Neural cell (in vitro differentiated cells): ENCODE measurements around the gene UGT1A4. TPM values are rescaled to one million over a fixed set of nuclear protein-coding genes. Genes with fewer than 3 reads are reported as not detected.
"Not testable (repeated sequence)": the region's sequence is repeated elsewhere in the genome, so short reads cannot be mapped to it uniquely, and the experiment has no call there.

Experiments used
- H2AFZ ChIP-seq: fragments of 200-600, 300-800 bp; sonication (generic), shearing (Covaris generic); 2 replicates; pipeline ENCODE4 v1.6.0; 2014; ENCODE audit warnings: low read depth, mild to moderate bottlenecking, antibody characterized with exemption, low read length, moderate library complexity
- H3F3A ChIP-seq: fragments of 200-600 bp; shearing (Covaris generic); 2 replicates; pipeline ENCODE4 v1.6.1; 2016; ENCODE audit warnings: mild to moderate bottlenecking, moderate library complexity, mixed read lengths, antibody characterized with exemption, low read length; ENCODE audit not compliant: insufficient read depth, poor library complexity, severe bottlenecking
- H3K27ac ChIP-seq: fragments of 200-600, 300-800 bp; sonication (generic), shearing (Covaris generic); 2 replicates; pipeline ENCODE4 v1.5.1; 2014; ENCODE audit warnings: mild to moderate bottlenecking, low read length, moderate library complexity
- H3K27me3 ChIP-seq: fragments of 300-800, 200-600 bp; sonication (generic), shearing (Covaris generic); 2 replicates; pipeline ENCODE4 v1.6.0; 2014; ENCODE audit warnings: mild to moderate bottlenecking, low read depth, low read length, moderate library complexity; ENCODE audit not compliant: insufficient read depth
- H3K36me3 ChIP-seq: fragments of 300-800, 200-600 bp; sonication (generic), shearing (Covaris generic); 2 replicates; pipeline ENCODE4 v1.5.1; 2014; ENCODE audit warnings: mild to moderate bottlenecking, antibody characterized with exemption, low read length, moderate library complexity; ENCODE audit not compliant: insufficient read depth
- H3K4me2 ChIP-seq: fragments of 300-800, 200-600 bp; sonication (generic), shearing (Covaris generic); 2 replicates; pipeline ENCODE4 v1.6.0; 2014; ENCODE audit warnings: mild to moderate bottlenecking, low read length
- H3K4me3 ChIP-seq: fragments of 300-800, 200-600 bp; sonication (generic), shearing (Covaris generic); 2 replicates; pipeline ENCODE4 v1.5.1; 2014; ENCODE audit warnings: mild to moderate bottlenecking, low read length, moderate library complexity
- H3K79me2 ChIP-seq: fragments of 200-600 bp; shearing (Covaris generic); replicated peaks from 2 replicates; pipeline ENCODE4 v1.6.0; 2014; ENCODE audit warnings: mild to moderate bottlenecking, low read length, moderate library complexity; ENCODE audit not compliant: insufficient read depth
- H3K9ac ChIP-seq: fragments of 300-800, 200-600 bp; sonication (generic), shearing (Covaris generic); 2 replicates; pipeline ENCODE4 v1.6.1; 2016; ENCODE audit warnings: mild to moderate bottlenecking, low read length, mixed read lengths
- H3K9me2 ChIP-seq: fragments of 200-600 bp; shearing (Covaris generic); 2 replicates; pipeline ENCODE4 v1.6.1; 2016; ENCODE audit warnings: mild to moderate bottlenecking, low read length, mixed read lengths; ENCODE audit not compliant: insufficient read depth
- H3K9me3 ChIP-seq: fragments of 200-600, 300-800 bp; sonication (generic), shearing (Covaris generic); 2 replicates; pipeline ENCODE4 v1.6.1; 2016; ENCODE audit warnings: mild to moderate bottlenecking, mixed run types, low read length, moderate library complexity, mixed read lengths
- H4K20me1 ChIP-seq: fragments of 200-600 bp; shearing (Covaris generic); 2 replicates; pipeline ENCODE4 v1.6.1; 2016; ENCODE audit warnings: mild to moderate bottlenecking, mixed run types; ENCODE audit not compliant: insufficient read depth
- CTCF ChIP-seq: fragments of 450-650 bp; IDR thresholded peaks from 2 replicates; pipeline ENCODE4 v1.5.1; 2014; ENCODE audit warnings: antibody characterized with exemption, mild to moderate bottlenecking, moderate library complexity; ENCODE audit not compliant: poor library complexity, severe bottlenecking
- EP300 ChIP-seq: fragments of 450-650 bp; conservative IDR thresholded peaks from 2 replicates; pipeline ENCODE4 v1.6.1; 2014; ENCODE audit warnings: antibody characterized with exemption, mild to moderate bottlenecking, moderate library complexity; ENCODE audit not compliant: poor library complexity, severe bottlenecking
- EZH2 ChIP-seq: fragments of 200-600, 300-800 bp; shearing (Covaris generic), sonication (generic); IDR thresholded peaks from 2 replicates; pipeline ENCODE4 v1.6.1; 2014; ENCODE audit warnings: antibody characterized with exemption, low read length, borderline replicate concordance, mild to moderate bottlenecking; ENCODE audit not compliant: insufficient read depth, poor library complexity, severe bottlenecking
- MXI1 ChIP-seq: fragments of 450-650 bp; conservative IDR thresholded peaks from 2 replicates; pipeline ENCODE4 v1.6.1; 2014; ENCODE audit warnings: antibody characterized with exemption, mild to moderate bottlenecking; ENCODE audit not compliant: poor library complexity, severe bottlenecking
- POLR2AphosphoS5 ChIP-seq: IDR thresholded peaks from 2 replicates; pipeline ENCODE4 v1.6.1; 2012
- RAD21 ChIP-seq: fragments of 450-650 bp; conservative IDR thresholded peaks from 2 replicates; pipeline ENCODE4 v1.6.1; 2014; ENCODE audit warnings: antibody characterized with exemption, mild to moderate bottlenecking, moderate library complexity
- SMC3 ChIP-seq: fragments of 450-650 bp; conservative IDR thresholded peaks from 2 replicates; pipeline ENCODE4 v1.6.1; 2014; ENCODE audit warnings: antibody characterized with exemption, mild to moderate bottlenecking, moderate library complexity; ENCODE audit not compliant: poor library complexity
- TAF1 ChIP-seq: IDR thresholded peaks from 2 replicates; pipeline ENCODE4 v1.6.1; 2012; ENCODE audit warnings: low read depth
- polyA plus RNA-seq: library from polyadenylated mRNA; depleted of rRNA; stranded (reverse); fragments of >200 nt; gene quantifications from 2 replicates; pipeline ENCODE4 v1.2.3, GENCODE V29; 2014
- TF ChIP-seq, protein P1 (sequence below): IDR thresholded peaks from 2 replicates; pipeline ENCODE4 v1.6.1; 2012; ENCODE audit warnings: borderline replicate concordance

Gene UGT1A4
- polyA plus RNA-seq, 1 donor from 2014 or later: not detected

- no peaks in the 10 kb centered on the region for H4K20me1 ChIP-seq
- no peak overlapping the region for H2AFZ ChIP-seq
- H3K9ac ChIP-seq: no peak overlapping the region
- no peaks in the 10 kb centered on the region for H3K9me3 ChIP-seq
- H3K27ac ChIP-seq: no peak overlapping the region
- H3F3A ChIP-seq: no peaks in the 10 kb centered on the region
- TF ChIP-seq POLR2AphosphoS5 (no peak), RAD21 (no peak), EP300 (no peak), SMC3 (no peak), EZH2 (no peak), CTCF (no peak), MXI1 (no peak), TAF1 (no peak)
- TF ChIP-seq, protein P1, sequence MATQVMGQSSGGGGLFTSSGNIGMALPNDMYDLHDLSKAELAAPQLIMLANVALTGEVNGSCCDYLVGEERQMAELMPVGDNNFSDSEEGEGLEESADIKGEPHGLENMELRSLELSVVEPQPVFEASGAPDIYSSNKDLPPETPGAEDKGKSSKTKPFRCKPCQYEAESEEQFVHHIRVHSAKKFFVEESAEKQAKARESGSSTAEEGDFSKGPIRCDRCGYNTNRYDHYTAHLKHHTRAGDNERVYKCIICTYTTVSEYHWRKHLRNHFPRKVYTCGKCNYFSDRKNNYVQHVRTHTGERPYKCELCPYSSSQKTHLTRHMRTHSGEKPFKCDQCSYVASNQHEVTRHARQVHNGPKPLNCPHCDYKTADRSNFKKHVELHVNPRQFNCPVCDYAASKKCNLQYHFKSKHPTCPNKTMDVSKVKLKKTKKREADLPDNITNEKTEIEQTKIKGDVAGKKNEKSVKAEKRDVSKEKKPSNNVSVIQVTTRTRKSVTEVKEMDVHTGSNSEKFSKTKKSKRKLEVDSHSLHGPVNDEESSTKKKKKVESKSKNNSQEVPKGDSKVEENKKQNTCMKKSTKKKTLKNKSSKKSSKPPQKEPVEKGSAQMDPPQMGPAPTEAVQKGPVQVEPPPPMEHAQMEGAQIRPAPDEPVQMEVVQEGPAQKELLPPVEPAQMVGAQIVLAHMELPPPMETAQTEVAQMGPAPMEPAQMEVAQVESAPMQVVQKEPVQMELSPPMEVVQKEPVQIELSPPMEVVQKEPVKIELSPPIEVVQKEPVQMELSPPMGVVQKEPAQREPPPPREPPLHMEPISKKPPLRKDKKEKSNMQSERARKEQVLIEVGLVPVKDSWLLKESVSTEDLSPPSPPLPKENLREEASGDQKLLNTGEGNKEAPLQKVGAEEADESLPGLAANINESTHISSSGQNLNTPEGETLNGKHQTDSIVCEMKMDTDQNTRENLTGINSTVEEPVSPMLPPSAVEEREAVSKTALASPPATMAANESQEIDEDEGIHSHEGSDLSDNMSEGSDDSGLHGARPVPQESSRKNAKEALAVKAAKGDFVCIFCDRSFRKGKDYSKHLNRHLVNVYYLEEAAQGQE: no peak
- no peaks in the 10 kb centered on the region for H3K9me2 ChIP-seq
- no peaks in the 10 kb centered on the region for H3K79me2 ChIP-seq
- H3K4me3 ChIP-seq: no peak overlapping the region
- H3K27me3 ChIP-seq: no peaks in the 10 kb centered on the region
- no peak overlapping the region for H3K4me2 ChIP-seq
- no peaks in the 10 kb centered on the region for H3K36me3 ChIP-seq
Observed at GRCh38 chr2:233746475-233747282, 28.1 kb downstream of the UGT1A4 start.

- Histone ChIP-seq H2AFZ (no peak overlapping the region), H4K20me1 (no peaks in the 10 kb centered on the region), H3K27me3 (no peaks in the 10 kb centered on the region), H3K4me2 (no peak overlapping the region), H3F3A (no peaks in the 10 kb centered on the region), H3K36me3 (no peaks in the 10 kb centered on the region), H3K4me3 (no peak overlapping the region), H3K79me2 (no peaks in the 10 kb centered on the region), H3K9ac (no peak overlapping the region), H3K9me2 (no peaks in the 10 kb centered on the region), H3K9me3 (no peaks in the 10 kb centered on the region), H3K27ac (no peak overlapping the region)
- TF ChIP-seq TAF1: no peak
Observed at GRCh38 chr2:233747283-233747544, 28.7 kb downstream of the UGT1A4 start.

DNA sequence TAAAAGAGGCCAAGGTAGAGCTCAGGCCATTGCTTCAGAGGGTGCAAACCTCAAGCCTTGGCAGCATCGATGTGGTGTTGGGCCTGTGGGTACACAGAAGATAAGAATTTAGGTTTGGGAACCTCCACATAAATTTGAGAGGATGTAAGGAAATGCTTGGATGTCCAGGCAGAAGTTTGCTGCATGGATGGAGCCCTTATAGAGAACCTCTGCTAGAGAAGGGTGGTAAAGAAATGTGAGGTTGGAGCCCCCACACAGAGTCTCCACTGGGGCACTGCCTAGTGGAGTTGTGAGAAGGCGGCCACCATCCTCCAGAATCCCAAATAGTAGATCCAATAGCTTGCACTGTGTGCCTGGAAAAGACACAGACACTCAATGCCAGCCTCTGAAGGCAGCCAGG lies 32.2 kb downstream of the UGT1A4 start:
- H4K20me1 ChIP-seq, H3K9ac ChIP-seq, H3K27me3 ChIP-seq, H3K79me2 ChIP-seq, H3K4me3 ChIP-seq, H2AFZ ChIP-seq, H3K9me2 ChIP-seq, H3F3A ChIP-seq, H3K36me3 ChIP-seq, H3K27ac ChIP-seq, H3K9me3 ChIP-seq, H3K4me2 ChIP-seq: not testable (repeated sequence)

GRCh38 chr2:233751212-233752009 lies 32.9 kb downstream of the UGT1A4 start:
- not testable (repeated sequence) for H3K9me3 ChIP-seq, H2AFZ ChIP-seq, H4K20me1 ChIP-seq, H3K79me2 ChIP-seq, H3K9ac ChIP-seq, H3K9me2 ChIP-seq, H3F3A ChIP-seq, H3K4me2 ChIP-seq, H3K27ac ChIP-seq, H3K36me3 ChIP-seq, H3K27me3 ChIP-seq, H3K4me3 ChIP-seq
